Liver (tissue), 9 donors: ENCODE results near the gene TRIM49B. TPM values are rescaled to one million over a fixed set of nuclear protein-coding genes. Genes with fewer than 3 reads are reported as not detected.
A peak's percentile ranks its signal among the peaks of the same experiment; 100 is the strongest.
"Not testable (repeated sequence)": the region's sequence is repeated elsewhere in the genome, so short reads cannot be mapped to it uniquely, and the experiment has no call there.

ENCODE experiments used
- DNase-seq: peaks from one replicate; pipeline ENCODE4 v3.0.0-alpha.2; 2017; ENCODE audit warnings: low spot score
- H3K27ac ChIP-seq, 2 donors: one replicate each; pipeline ENCODE4 v1.7.0; 2013; ENCODE audit warnings: inconsistent platforms in 2 of 2, low read length in 2 of 2, control low read depth in 1 of 2, low read depth in 1 of 2, mild to moderate bottlenecking in 1 of 2
- H3K27me3 ChIP-seq, 4 donors: one replicate each; pipeline versions ENCODE4 v1.6.1 to v1.7.0; 2013; ENCODE audit warnings: low read length in 3 of 4, inconsistent platforms in 1 of 4, mild to moderate bottlenecking in 1 of 4, moderate library complexity in 1 of 4; ENCODE audit not compliant: control insufficient read depth in 4 of 4, insufficient read depth in 4 of 4
- H3K36me3 ChIP-seq, 4 donors: one replicate each; pipeline versions ENCODE4 v1.6.1 to v1.7.0; 2013; ENCODE audit warnings: low read length in 3 of 4, mild to moderate bottlenecking in 3 of 4, low read depth in 1 of 4, moderate library complexity in 1 of 4; ENCODE audit not compliant: control insufficient read depth in 4 of 4, insufficient read depth in 3 of 4
- H3K4me1 ChIP-seq, 4 donors: one replicate each; pipeline versions ENCODE4 v1.6.1 to v1.7.0; 2013; ENCODE audit warnings: low read length in 3 of 4, mild to moderate bottlenecking in 3 of 4, moderate library complexity in 1 of 4; ENCODE audit not compliant: control insufficient read depth in 4 of 4, insufficient read depth in 4 of 4
- H3K4me3 ChIP-seq, 3 donors: one replicate each; pipeline versions ENCODE4 v1.6.1 to v1.7.0; 2013; ENCODE audit warnings: low read length in 3 of 3, control low read depth in 1 of 3, low read depth in 1 of 3, mild to moderate bottlenecking in 1 of 3
- H3K9ac ChIP-seq, 2 donors: one replicate each; pipeline ENCODE4 v1.7.0; 2013; ENCODE audit warnings: low read length in 2 of 2, mild to moderate bottlenecking in 2 of 2, moderate library complexity in 2 of 2, control low read depth in 1 of 2, low read depth in 1 of 2
- H3K9me3 ChIP-seq, 4 donors: one replicate each; pipeline versions ENCODE4 v1.6.1 to v1.7.0; 2013; ENCODE audit warnings: low read length in 3 of 4; ENCODE audit not compliant: control insufficient read depth in 4 of 4
- REST ChIP-seq: IDR thresholded peaks from 2 replicates; pipeline ENCODE4 v1.6.1; 2016; ENCODE audit warnings: antibody characterized with exemption, mild to moderate bottlenecking
- WGBS: extraction: QIAGEN DNeasy Blood & Tissue Kit; methylation state at CpG from one replicate; pipeline ENCODE4 v1.1.7; 2013; 5-methylcytosine and 5-hydroxymethylcytosine counted together
- polyA plus RNA-seq, 2 donors: library from polyadenylated mRNA; stranded (reverse) in 1 of 2; unstranded in 1 of 2; fragments of 200-250 nt in 1 of 2; fragments of >200 nt in 1 of 2; fragmentation: Nextera tagmentation in 1 of 2; extraction: Ambion mirVana in 1 of 2; gene quantifications; one replicate each; pipeline versions ENCODE4 v1.2.1 to v1.2.3, GENCODE V29; 2013 to 2015
- total RNA-seq, 2 donors: library from RNA; depleted of rRNA; stranded (reverse); fragments of >200 nt; gene quantifications; one replicate each; pipeline ENCODE4 v1.2.3, GENCODE V29; 2014
- donor health status: healthy.
- donor health status: healthy.
- donor health status: healthy.
- donor health status: healthy.
- donor health status: healthy.

TRIM49B gene
- total RNA-seq (not detected), polyA plus RNA-seq (not detected)

GRCh38 chr11:49028523-49028922, at the start of gene TRIM49B:
Gene TRIM49B, plus strand, starts transcription at chr11:49028823. Its CDS starts 2,777 bp downstream, at chr11:49031600.
- not testable (repeated sequence) for H3K27ac ChIP-seq, H3K9ac ChIP-seq, H3K36me3 ChIP-seq, H3K4me3 ChIP-seq, H3K9me3 ChIP-seq, H3K4me1 ChIP-seq, H3K27me3 ChIP-seq, DNase-seq
- WGBS = 24% methylated on average over 2 of the region's 2 CpGs

GRCh38 chr11:48983785-48984184, 44.8 kb upstream of the TRIM49B start, which contains the start of gene TRIM51G:
Gene TRIM51G, minus strand, starts transcription at chr11:48983885. Its CDS starts 2,190 bp downstream, at chr11:48981695.
- DNase-seq, H3K4me1 ChIP-seq, H3K27me3 ChIP-seq, H3K4me3 ChIP-seq, H3K9me3 ChIP-seq, H3K36me3 ChIP-seq, H3K9ac ChIP-seq, H3K27ac ChIP-seq: not testable (repeated sequence)

- WGBS = 35% methylated on average over 26 of the region's 28 CpGs
- H3K4me3 ChIP-seq, H3K27me3 ChIP-seq, H3K4me1 ChIP-seq, H3K27ac ChIP-seq, H3K36me3 ChIP-seq, H3K9ac ChIP-seq, H3K9me3 ChIP-seq, DNase-seq: not testable (repeated sequence)
- peak; percentile 69 for TF ChIP-seq REST
These were observed 19.6 kb downstream of the TRIM49B start for GRCh38 chr11:49048229-49048628.

- H3K4me3 ChIP-seq, H3K36me3 ChIP-seq, H3K4me1 ChIP-seq, H3K9me3 ChIP-seq, H3K27me3 ChIP-seq, H3K9ac ChIP-seq, H3K27ac ChIP-seq, DNase-seq: not testable (repeated sequence)
- 49% methylated on average over 38 of the region's 38 CpGs for WGBS
These were observed 21.2 kb downstream of the TRIM49B start for GRCh38 chr11:49049821-49050220.

GRCh38 chr11:49059012-49059411, 30.4 kb downstream of the TRIM49B start, which contains the start of gene TRIM64C:
Gene TRIM64C, minus strand, starts transcription at chr11:49059112. Its CDS starts 0 bp downstream, at chr11:49059112.
- not testable (repeated sequence) for H3K27me3 ChIP-seq, H3K36me3 ChIP-seq, H3K27ac ChIP-seq, H3K4me1 ChIP-seq, H3K9me3 ChIP-seq, H3K4me3 ChIP-seq, DNase-seq, H3K9ac ChIP-seq
- 72% methylated on average over 5 of the region's 5 CpGs for WGBS

GRCh38 chr11:49069897-49070296, 41.3 kb downstream of the TRIM49B start:
- not testable (repeated sequence) for H3K27me3 ChIP-seq, H3K4me1 ChIP-seq, H3K9ac ChIP-seq, H3K36me3 ChIP-seq, H3K27ac ChIP-seq, DNase-seq, H3K4me3 ChIP-seq, H3K9me3 ChIP-seq
- 64% methylated on average over 5 of the region's 5 CpGs for WGBS
